ENCODE data around the gene ZNF142. TPM values are rescaled to one million over a fixed set of nuclear protein-coding genes. Genes with fewer than 3 reads are reported as not detected.

ZNF142 gene
- polyA plus RNA-seq, 2 of the 4 experiments (the other 2 are of a cell fraction), result 6.3 to 10.7 TPM

GRCh38 chr2:218635719-218636118 lies 23.7 kb downstream of the ZNF142 start:
- WGBS (ENCODE audit: missing lambda C conversion rate), result 89% methylated on average over 5 of the region's 5 CpGs

GRCh38 chr2:218631837-218632236 lies 27.6 kb downstream of the ZNF142 start:
- no peak overlapping the region for H3K27ac ChIP-seq
- no peak overlapping the region for H3K4me2 ChIP-seq
- H3K4me1 ChIP-seq, result no peaks in the 10 kb centered on the region
- DNase-seq (ENCODE audit: low read depth in 1 of 2, low spot score in 1 of 2), result no peak
- POLR2A ChIA-PET, result no interaction called here
- no peak overlapping the region for H3K4me3 ChIP-seq
- 46% methylated on average over 4 of the region's 4 CpGs for WGBS (ENCODE audit: missing lambda C conversion rate)
- no peak; a peak in 1 of 6 replicates for ATAC-seq
- no peaks in the 10 kb centered on the region for H3K9me3 ChIP-seq
- TF ChIP-seq TFCP2L1 (CRISPR knock-in tag; IDR thresholded peaks at IDR 0.05) (no peak), HDAC2 (IDR thresholded peaks at IDR 0.05) (no peak), FOSL2 (IDR thresholded peaks at IDR 0.05) (no peak), FOSL2 (CRISPR knock-in tag; IDR thresholded peaks at IDR 0.05) (no peak), HOXB13 (CRISPR knock-in tag; IDR thresholded peaks at IDR 0.05; ENCODE audit: low read depth) (no peak), TP53 (CRISPR knock-in tag; IDR thresholded peaks at IDR 0.05) (no peak)
- TF ChIP-seq, protein P1, sequence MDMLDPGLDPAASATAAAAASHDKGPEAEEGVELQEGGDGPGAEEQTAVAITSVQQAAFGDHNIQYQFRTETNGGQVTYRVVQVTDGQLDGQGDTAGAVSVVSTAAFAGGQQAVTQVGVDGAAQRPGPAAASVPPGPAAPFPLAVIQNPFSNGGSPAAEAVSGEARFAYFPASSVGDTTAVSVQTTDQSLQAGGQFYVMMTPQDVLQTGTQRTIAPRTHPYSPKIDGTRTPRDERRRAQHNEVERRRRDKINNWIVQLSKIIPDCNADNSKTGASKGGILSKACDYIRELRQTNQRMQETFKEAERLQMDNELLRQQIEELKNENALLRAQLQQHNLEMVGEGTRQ (IDR thresholded peaks at IDR 0.05), result no peak
- TF ChIP-seq, protein P2, sequence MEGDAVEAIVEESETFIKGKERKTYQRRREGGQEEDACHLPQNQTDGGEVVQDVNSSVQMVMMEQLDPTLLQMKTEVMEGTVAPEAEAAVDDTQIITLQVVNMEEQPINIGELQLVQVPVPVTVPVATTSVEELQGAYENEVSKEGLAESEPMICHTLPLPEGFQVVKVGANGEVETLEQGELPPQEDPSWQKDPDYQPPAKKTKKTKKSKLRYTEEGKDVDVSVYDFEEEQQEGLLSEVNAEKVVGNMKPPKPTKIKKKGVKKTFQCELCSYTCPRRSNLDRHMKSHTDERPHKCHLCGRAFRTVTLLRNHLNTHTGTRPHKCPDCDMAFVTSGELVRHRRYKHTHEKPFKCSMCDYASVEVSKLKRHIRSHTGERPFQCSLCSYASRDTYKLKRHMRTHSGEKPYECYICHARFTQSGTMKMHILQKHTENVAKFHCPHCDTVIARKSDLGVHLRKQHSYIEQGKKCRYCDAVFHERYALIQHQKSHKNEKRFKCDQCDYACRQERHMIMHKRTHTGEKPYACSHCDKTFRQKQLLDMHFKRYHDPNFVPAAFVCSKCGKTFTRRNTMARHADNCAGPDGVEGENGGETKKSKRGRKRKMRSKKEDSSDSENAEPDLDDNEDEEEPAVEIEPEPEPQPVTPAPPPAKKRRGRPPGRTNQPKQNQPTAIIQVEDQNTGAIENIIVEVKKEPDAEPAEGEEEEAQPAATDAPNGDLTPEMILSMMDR (IDR thresholded peaks at IDR 0.05), result no peak
- FAIRE-seq, result no peak
- CTCF ChIA-PET, result interaction anchor here (1.1 to 2.3 kb wide), 4 partner anchors 12 to 68 kb away, joined by 3 to 6 read pairs (median 4); partner anchors contain the start of genes BCS1L and ZNF142

More at GRCh38 chr2:218635719-218636118, 23.7 kb downstream of the ZNF142 start:
- Histone ChIP-seq H3K27ac (no peak overlapping the region), H3K4me1 (no peaks in the 10 kb centered on the region), H3K4me3 (no peak overlapping the region), H3K4me2 (no peak overlapping the region), H3K9me3 (no peaks in the 10 kb centered on the region)
- TF ChIP-seq CHD2 (IDR thresholded peaks at IDR 0.05; ENCODE audit: low read length, partially characterized antibody) (no peak), SMC3 (IDR thresholded peaks at IDR 0.05) (no peak), CBX2 (IDR thresholded peaks at IDR 0.05; ENCODE audit: borderline replicate concordance, low read depth) (no peak), CEBPB (IDR thresholded peaks at IDR 0.05) (no peak), HOXB5 (CRISPR knock-in tag; IDR thresholded peaks at IDR 0.05) (no peak), RARB (CRISPR knock-in tag; IDR thresholded peaks at IDR 0.05) (no peak), POLR2A (IDR thresholded peaks at IDR 0.05; ENCODE audit: low read length) (no peak)
- DNase-seq (ENCODE audit: low read depth in 1 of 2, low spot score in 1 of 2), result no peak
- no peak for FAIRE-seq
- CTCF ChIA-PET, result interaction anchor here (0.7 kb wide), 1 partner anchor 12 kb away, joined by 3 read pairs; no protein-coding TSS in a partner anchor
- no peak for ATAC-seq
- POLR2A ChIA-PET, result no interaction called here

DNA sequence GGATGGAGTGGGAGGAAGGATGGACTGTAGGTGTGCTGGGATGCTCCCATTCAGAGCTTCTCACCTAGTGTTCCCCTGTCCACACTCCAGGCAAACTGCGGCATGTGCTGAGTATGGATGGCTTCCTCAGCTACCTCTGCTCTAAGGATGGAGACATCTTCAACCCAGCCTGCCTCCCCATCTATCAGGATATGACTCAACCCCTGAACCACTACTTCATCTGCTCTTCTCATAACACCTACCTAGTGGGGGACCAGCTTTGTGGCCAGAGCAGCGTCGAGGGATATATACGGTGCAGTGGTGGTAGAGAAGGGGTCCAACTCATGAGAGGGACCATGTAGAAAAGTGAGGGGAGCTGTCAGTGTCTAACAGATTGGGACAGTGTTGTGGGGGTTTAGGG lies 31.5 kb downstream of the ZNF142 start:
- FAIRE-seq (no peak), DNase-seq (ENCODE audit: low read depth in 1 of 2, low spot score in 1 of 2) (no peak), ATAC-seq (peak; percentile 10 to 32; a peak in 1 of 6 replicates)
- no peak overlapping the region for H3K27ac ChIP-seq
- ChIA-PET CTCF (interaction anchor here (2.0 to 4.1 kb wide), 2 partner anchors 10 to 21 kb away, joined by 5 to 11 read pairs; no protein-coding TSS in a partner anchor), POLR2A (no interaction called here)
- H3K4me1 ChIP-seq, result no peaks in the 10 kb centered on the region
- no peak for TF ChIP-seq ZSCAN20 (CRISPR knock-in tag; IDR thresholded peaks at IDR 0.05)
- TF ChIP-seq, protein P3, sequence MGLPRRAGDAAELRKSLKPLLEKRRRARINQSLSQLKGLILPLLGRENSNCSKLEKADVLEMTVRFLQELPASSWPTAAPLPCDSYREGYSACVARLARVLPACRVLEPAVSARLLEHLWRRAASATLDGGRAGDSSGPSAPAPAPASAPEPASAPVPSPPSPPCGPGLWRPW (IDR thresholded peaks at IDR 0.05), result no peak
- TF ChIP-seq SMC3 (IDR thresholded peaks at IDR 0.05), result no peak
- no peak for TF ChIP-seq PBX3 (IDR thresholded peaks at IDR 0.05)
- no peak for TF ChIP-seq ZNF302 (CRISPR knock-in tag; IDR thresholded peaks at IDR 0.05)
- TF ChIP-seq EHMT2 (IDR thresholded peaks at IDR 0.05; ENCODE audit: low read depth), result no peak
- no peaks in the 10 kb centered on the region for H3K9me3 ChIP-seq
- 85% methylated on average over 4 of the region's 4 CpGs for WGBS (ENCODE audit: missing lambda C conversion rate)
- H3K4me2 ChIP-seq, result no peak overlapping the region
- H3K4me3 ChIP-seq, result no peak overlapping the region
